C4-2B (cell line): ENCODE results near the gene ADD2.

Experiments used
- ZFX ChIP-seq: fragments of 450-650 bp; IDR thresholded peaks from 2 replicates; pipeline ENCODE4 v1.6.1; 2017
- TF ChIP-seq, protein P1 (sequence below): fragments of 450-650 bp; conservative IDR thresholded peaks from 2 replicates; pipeline ENCODE4 v1.5.1; 2017; ENCODE audit warnings: mild to moderate bottlenecking

DNA sequence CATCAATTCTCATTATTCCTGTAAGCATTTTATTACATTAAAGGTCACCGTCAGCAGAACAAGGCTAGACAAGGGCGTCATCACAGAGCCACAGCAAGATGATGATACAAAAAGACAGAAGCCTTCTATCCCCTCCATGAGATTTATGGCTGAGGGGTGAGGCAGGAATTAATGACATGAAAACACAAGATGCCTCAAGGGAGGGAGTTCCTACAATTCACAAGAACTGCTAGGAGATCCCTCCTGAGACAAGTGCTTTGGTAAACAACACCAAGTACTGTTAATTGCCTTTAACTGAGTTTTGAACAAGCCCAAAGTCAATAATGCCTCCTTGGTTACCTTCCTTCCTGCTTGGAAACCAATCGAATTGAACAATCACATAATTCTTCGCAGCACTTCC is 14.1 kb downstream of the ADD2 start:
- TF ChIP-seq, protein P1, sequence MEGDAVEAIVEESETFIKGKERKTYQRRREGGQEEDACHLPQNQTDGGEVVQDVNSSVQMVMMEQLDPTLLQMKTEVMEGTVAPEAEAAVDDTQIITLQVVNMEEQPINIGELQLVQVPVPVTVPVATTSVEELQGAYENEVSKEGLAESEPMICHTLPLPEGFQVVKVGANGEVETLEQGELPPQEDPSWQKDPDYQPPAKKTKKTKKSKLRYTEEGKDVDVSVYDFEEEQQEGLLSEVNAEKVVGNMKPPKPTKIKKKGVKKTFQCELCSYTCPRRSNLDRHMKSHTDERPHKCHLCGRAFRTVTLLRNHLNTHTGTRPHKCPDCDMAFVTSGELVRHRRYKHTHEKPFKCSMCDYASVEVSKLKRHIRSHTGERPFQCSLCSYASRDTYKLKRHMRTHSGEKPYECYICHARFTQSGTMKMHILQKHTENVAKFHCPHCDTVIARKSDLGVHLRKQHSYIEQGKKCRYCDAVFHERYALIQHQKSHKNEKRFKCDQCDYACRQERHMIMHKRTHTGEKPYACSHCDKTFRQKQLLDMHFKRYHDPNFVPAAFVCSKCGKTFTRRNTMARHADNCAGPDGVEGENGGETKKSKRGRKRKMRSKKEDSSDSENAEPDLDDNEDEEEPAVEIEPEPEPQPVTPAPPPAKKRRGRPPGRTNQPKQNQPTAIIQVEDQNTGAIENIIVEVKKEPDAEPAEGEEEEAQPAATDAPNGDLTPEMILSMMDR, result no peak
- no peak for TF ChIP-seq ZFX
